Uterus (tissue), 4 donors: ENCODE results near the gene LRRC71. TPM values are rescaled to one million over a fixed set of nuclear protein-coding genes. Genes with fewer than 3 reads are reported as not detected.

Source experiments
- DNase-seq, 2 donors: peaks; one replicate each; pipeline ENCODE4 v3.0.0-alpha.2; 2019 to 2020
- H3K27ac ChIP-seq, 2 donors: fragments of 200-600 bp; sonication (generic); 1 replicate in 1 of 2; 2 replicates in 1 of 2; pipeline ENCODE4 v1.5.1; 2016 to 2018
- H3K27me3 ChIP-seq, 2 donors: fragments of 200-600 bp; sonication (generic); one replicate each; pipeline ENCODE4 v1.5.1; 2018 to 2019; ENCODE audit warnings: control low read depth in 1 of 2
- H3K36me3 ChIP-seq, 2 donors: fragments of 200-600 bp; sonication (generic); one replicate each; pipeline ENCODE4 v1.5.1; 2019; ENCODE audit warnings: control low read depth in 1 of 2
- H3K4me1 ChIP-seq, 2 donors: fragments of 200-600 bp; sonication (generic); one replicate each; pipeline ENCODE4 v1.5.1; 2018 to 2019; ENCODE audit warnings: control low read depth in 1 of 2
- H3K4me3 ChIP-seq, 2 donors: fragments of 200-600 bp; sonication (generic); 1 replicate in 1 of 2; 2 replicates in 1 of 2; pipeline ENCODE4 v1.5.1; 2018 to 2019; ENCODE audit warnings: mild to moderate bottlenecking in 1 of 2
- H3K9me3 ChIP-seq, 2 donors: fragments of 200-600 bp; sonication (generic); one replicate each; pipeline ENCODE4 v1.5.1; 2019; ENCODE audit warnings: control low read depth in 1 of 2
- CTCF ChIP-seq, 4 experiments: fragments of 200-600 bp in 2 of 4; fragments of 450-650 bp in 2 of 4; sonication (generic) in 2 of 4; IDR thresholded peaks; one replicate each; pipeline ENCODE4 v1.5.1; 2016 to 2019; ENCODE audit warnings: antibody characterized with exemption in 4 of 4, mild to moderate bottlenecking in 2 of 4, moderate library complexity in 1 of 4
- POLR2A ChIP-seq, 2 donors: fragments of 450-650 bp; IDR thresholded peaks; one replicate each; pipeline ENCODE4 v1.6.1; 2016; ENCODE audit warnings: antibody characterized with exemption in 2 of 2, mild to moderate bottlenecking in 1 of 2, moderate library complexity in 1 of 2
- intact Hi-C: fragments of 100-400 bp; cut with DNase I; formaldehyde crosslinking; loops from one replicate; pipeline ENCODE4 v1.15.1; 2023; ENCODE audit warnings: low total_unique reads
- total RNA-seq, 4 donors: library from RNA; depleted of rRNA in 3 of 4; stranded (reverse); fragments of >200 nt in 3 of 4; gene quantifications; one replicate each; pipeline versions ENCODE4 v1.1.0 to v1.2.4, GENCODE V29; 2014 to 2023
- donor health status: DM: yes; HTN: yes; CAD: no.

The LRRC71 gene
- total RNA-seq, 4 donors from 2014 or later: 0.48 to 3.8 (median 0.91) TPM; not detected in 1

- H3K4me3 ChIP-seq: no peak overlapping the region
- no peaks in the 10 kb centered on the region for H3K4me1 ChIP-seq
- H3K27me3 ChIP-seq: no peaks in the 10 kb centered on the region
- H3K9me3 ChIP-seq: no peaks in the 10 kb centered on the region
- H3K27ac ChIP-seq: no peak overlapping the region
- DNase-seq: no peak
- intact Hi-C loops: no loop called here
- H3K36me3 ChIP-seq: no peaks in the 10 kb centered on the region
- no peak for TF ChIP-seq POLR2A (IDR thresholded peaks at IDR 0.05)
Measured at GRCh38 chr1:156945881-156946661, 25.6 kb downstream of the LRRC71 start.

GRCh38 chr1:156947127-156947526 lies 26.7 kb downstream of the LRRC71 start:
- intact Hi-C loops: no loop called here
- H3K36me3 ChIP-seq: no peaks in the 10 kb centered on the region
- DNase-seq: no peak
- no peaks in the 10 kb centered on the region for H3K9me3 ChIP-seq
- H3K4me3 ChIP-seq: no peak overlapping the region
- no peaks in the 10 kb centered on the region for H3K4me1 ChIP-seq
- no peaks in the 10 kb centered on the region for H3K27me3 ChIP-seq
- no peak overlapping the region for H3K27ac ChIP-seq
- TF ChIP-seq CTCF (IDR thresholded peaks at IDR 0.05) (no peak), POLR2A (IDR thresholded peaks at IDR 0.05) (no peak)

- Histone ChIP-seq H3K4me1 (no peaks in the 10 kb centered on the region), H3K4me3 (no peak overlapping the region), H3K27me3 (no peaks in the 10 kb centered on the region), H3K27ac (no peak overlapping the region), H3K9me3 (no peaks in the 10 kb centered on the region), H3K36me3 (no peaks in the 10 kb centered on the region)
- TF ChIP-seq CTCF (IDR thresholded peaks at IDR 0.05) (no peak), POLR2A (IDR thresholded peaks at IDR 0.05) (no peak)
- intact Hi-C loops: no loop called here
- DNase-seq: no peak
Measured at GRCh38 chr1:156947818-156948525, 27.5 kb downstream of the LRRC71 start.

- Histone ChIP-seq H3K4me3 (no peak overlapping the region), H3K27ac (no peak overlapping the region), H3K4me1 (no peaks in the 10 kb centered on the region), H3K36me3 (no peaks in the 10 kb centered on the region), H3K9me3 (no peaks in the 10 kb centered on the region), H3K27me3 (no peaks in the 10 kb centered on the region)
- TF ChIP-seq POLR2A (IDR thresholded peaks at IDR 0.05): no peak
- no peak for TF ChIP-seq CTCF (IDR thresholded peaks at IDR 0.05)
- intact Hi-C loops: no loop called here
- DNase-seq: no peak
Measured at GRCh38 chr1:156948708-156949107, 28.3 kb downstream of the LRRC71 start.

- Histone ChIP-seq H3K27ac (no peak overlapping the region), H3K4me3 (no peak overlapping the region), H3K4me1 (no peaks in the 10 kb centered on the region), H3K9me3 (no peaks in the 10 kb centered on the region), H3K27me3 (no peaks in the 10 kb centered on the region), H3K36me3 (no peaks in the 10 kb centered on the region)
- TF ChIP-seq CTCF (IDR thresholded peaks at IDR 0.05): no peak
- no peak for TF ChIP-seq POLR2A (IDR thresholded peaks at IDR 0.05)
- intact Hi-C loops: no loop called here
- no peak for DNase-seq
Measured at GRCh38 chr1:156949127-156949526, 28.7 kb downstream of the LRRC71 start.
